HFFc6 (cell line): Measurements from ENCODE around the gene GNG7. TPM values are rescaled to one million over a fixed set of nuclear protein-coding genes. Genes with fewer than 3 reads are reported as not detected.

Experiments used
- DNase-seq: peaks from one replicate; pipeline ENCODE4 v3.0.0-alpha.2; 2018
- H3K27ac Mint-ChIP-seq: 2 replicates; pipeline ENCODE4 v1.8.0; 2020; ENCODE audit warnings: mild to moderate bottlenecking, mixed read lengths
- H3K27me3 Mint-ChIP-seq: 2 replicates; pipeline ENCODE4 v1.8.0; 2021; ENCODE audit warnings: mild to moderate bottlenecking, moderate library complexity, mixed read lengths; ENCODE audit not compliant: insufficient read depth
- H3K36me3 Mint-ChIP-seq: 2 replicates; pipeline ENCODE4 v1.8.0; 2021; ENCODE audit warnings: low read depth, mixed read lengths
- H3K4me1 Mint-ChIP-seq: 2 replicates; pipeline ENCODE4 v1.8.0; 2020; ENCODE audit warnings: low read depth, mixed read lengths
- H3K4me3 Mint-ChIP-seq: 2 replicates; pipeline ENCODE4 v1.8.0; 2020; ENCODE audit warnings: mild to moderate bottlenecking, moderate library complexity, mixed read lengths
- H3K9me3 Mint-ChIP-seq: 2 replicates; pipeline ENCODE4 v1.8.0; 2020; ENCODE audit warnings: mild to moderate bottlenecking, mixed read lengths
- total RNA-seq, 6 experiments: library from RNA; stranded (reverse); fragmentation: NEBNext Ultra II Directional; extraction: Animal tissue kit (Norgen Biotek cat#: 25700); gene quantifications; 2 replicates in 1 of 6; 3 replicates in 5 of 6; pipeline ENCODE4 v1.2.3, GENCODE V29; 2021
- TF ChIP-seq, protein P1 (sequence below): fragments of 200-600 bp; sonication (generic); IDR thresholded peaks from 2 replicates; pipeline ENCODE4 v1.5.0; 2021; ENCODE audit warnings: antibody characterized with exemption, mild to moderate bottlenecking

GNG7 gene
- total RNA-seq, 6 experiments from 2014 or later = 0.09 to 0.29 (median 0.11) TPM; not detected in 1

- Mint-ChIP-seq H3K4me1 (peaks cover 47% of the 10 kb centered on the region), H3K36me3 (no peaks in the 10 kb centered on the region), H3K4me3 (no peak overlapping the region), H3K9me3 (no peaks in the 10 kb centered on the region), H3K27ac (peak overlapping the region; percentile 86), H3K27me3 (no peaks in the 10 kb centered on the region; the same call in none of the 2 replicates)
- TF ChIP-seq, protein P1, sequence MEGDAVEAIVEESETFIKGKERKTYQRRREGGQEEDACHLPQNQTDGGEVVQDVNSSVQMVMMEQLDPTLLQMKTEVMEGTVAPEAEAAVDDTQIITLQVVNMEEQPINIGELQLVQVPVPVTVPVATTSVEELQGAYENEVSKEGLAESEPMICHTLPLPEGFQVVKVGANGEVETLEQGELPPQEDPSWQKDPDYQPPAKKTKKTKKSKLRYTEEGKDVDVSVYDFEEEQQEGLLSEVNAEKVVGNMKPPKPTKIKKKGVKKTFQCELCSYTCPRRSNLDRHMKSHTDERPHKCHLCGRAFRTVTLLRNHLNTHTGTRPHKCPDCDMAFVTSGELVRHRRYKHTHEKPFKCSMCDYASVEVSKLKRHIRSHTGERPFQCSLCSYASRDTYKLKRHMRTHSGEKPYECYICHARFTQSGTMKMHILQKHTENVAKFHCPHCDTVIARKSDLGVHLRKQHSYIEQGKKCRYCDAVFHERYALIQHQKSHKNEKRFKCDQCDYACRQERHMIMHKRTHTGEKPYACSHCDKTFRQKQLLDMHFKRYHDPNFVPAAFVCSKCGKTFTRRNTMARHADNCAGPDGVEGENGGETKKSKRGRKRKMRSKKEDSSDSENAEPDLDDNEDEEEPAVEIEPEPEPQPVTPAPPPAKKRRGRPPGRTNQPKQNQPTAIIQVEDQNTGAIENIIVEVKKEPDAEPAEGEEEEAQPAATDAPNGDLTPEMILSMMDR = no peak
- no peak for DNase-seq
These were observed 173.8 kb downstream of the GNG7 start for GRCh38 chr19:2528675-2529101.

DNA sequence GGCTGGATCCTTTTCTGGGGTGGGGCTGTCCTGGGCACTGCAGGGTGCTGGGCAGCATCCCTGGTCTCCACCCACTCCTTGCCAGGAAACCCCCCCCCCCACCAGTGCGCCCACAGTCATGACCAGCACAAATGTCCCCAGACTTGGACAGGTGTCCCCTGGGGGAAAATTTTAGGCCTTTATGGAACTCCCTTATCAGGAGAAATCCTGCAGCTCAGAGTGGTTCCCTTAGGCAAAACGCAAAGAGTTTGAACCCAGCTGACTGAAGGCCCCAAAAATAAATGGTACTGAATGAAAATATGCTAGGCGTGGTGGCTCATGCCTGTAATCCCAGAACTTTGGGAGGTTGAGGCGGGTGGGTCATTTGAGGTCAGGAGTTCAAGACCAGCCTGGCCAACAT is 174.8 kb downstream of the GNG7 start:
- TF ChIP-seq, protein P1 = no peak
- no peak overlapping the region for H3K4me3 Mint-ChIP-seq
- peak overlapping the region; percentile 18; the same call in 1 of the 2 replicates for H3K27ac Mint-ChIP-seq
- H3K9me3 Mint-ChIP-seq = no peaks in the 10 kb centered on the region
- H3K4me1 Mint-ChIP-seq = peaks cover 42% of the 10 kb centered on the region
- no peak for DNase-seq
- H3K36me3 Mint-ChIP-seq = no peaks in the 10 kb centered on the region
- H3K27me3 Mint-ChIP-seq = no peaks in the 10 kb centered on the region; the same call in none of the 2 replicates

GRCh38 chr19:2527171-2527570 is 175.3 kb downstream of the GNG7 start:
- TF ChIP-seq, protein P1 = no peak
- no peaks in the 10 kb centered on the region for H3K9me3 Mint-ChIP-seq
- peaks cover 37% of the 10 kb centered on the region for H3K4me1 Mint-ChIP-seq
- no peak overlapping the region; the same call in 1 of the 2 replicates for H3K27ac Mint-ChIP-seq
- DNase-seq = no peak
- no peaks in the 10 kb centered on the region; the same call in none of the 2 replicates for H3K27me3 Mint-ChIP-seq
- H3K36me3 Mint-ChIP-seq = no peaks in the 10 kb centered on the region
- no peak overlapping the region for H3K4me3 Mint-ChIP-seq

DNA sequence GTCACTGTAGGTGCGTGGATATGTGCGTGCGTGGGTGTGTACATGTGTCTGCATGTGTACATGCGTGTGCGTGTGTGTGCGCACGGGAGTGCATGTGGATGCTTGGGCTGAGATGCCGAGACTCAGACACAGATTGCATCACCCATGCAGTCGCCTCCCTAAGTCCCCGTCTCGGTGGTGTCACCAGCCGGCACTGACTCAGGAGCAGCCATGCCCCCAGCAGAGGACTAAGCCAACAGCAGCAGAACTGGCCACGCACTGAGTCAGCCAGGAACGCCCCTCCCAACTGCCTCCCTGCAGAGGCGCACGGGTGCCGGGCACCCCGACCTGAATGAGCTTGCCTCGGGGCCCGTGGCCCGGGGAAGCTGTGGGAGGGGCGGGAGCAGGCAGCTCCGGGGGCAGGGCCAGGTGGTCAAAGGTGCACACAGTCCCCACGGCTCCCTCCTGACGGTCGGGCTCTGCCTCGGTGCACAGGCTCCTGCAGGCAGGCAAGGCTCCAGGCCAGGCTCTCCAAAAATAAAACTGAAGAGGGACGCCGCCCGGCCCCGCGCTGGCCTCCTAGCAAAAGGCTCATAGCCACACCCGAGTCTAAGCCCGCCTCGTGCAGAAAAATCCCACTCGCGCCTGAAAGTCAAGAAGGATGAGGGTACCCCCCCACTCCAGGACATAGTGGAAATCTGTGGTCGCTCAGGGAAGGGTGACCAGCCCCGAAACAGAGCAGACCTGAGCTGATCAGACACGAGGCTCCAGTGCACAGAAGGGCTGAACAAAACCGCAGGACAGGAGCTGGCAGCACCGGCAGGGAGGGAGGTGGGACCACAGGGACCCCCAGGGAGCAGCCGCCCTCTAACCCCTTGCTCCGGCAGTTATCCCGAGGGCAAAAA is 177.4 kb downstream of the GNG7 start:
- H3K27ac Mint-ChIP-seq = peak overlapping the region; percentile 97
- H3K4me1 Mint-ChIP-seq = peaks cover 32% of the 10 kb centered on the region
- no peaks in the 10 kb centered on the region; the same call in 1 of the 2 replicates for H3K27me3 Mint-ChIP-seq
- DNase-seq = peak; percentile 85
- no peaks in the 10 kb centered on the region for H3K36me3 Mint-ChIP-seq
- H3K4me3 Mint-ChIP-seq = peak overlapping the region; percentile 74
- H3K9me3 Mint-ChIP-seq = no peaks in the 10 kb centered on the region
- TF ChIP-seq, protein P1 = no peak

GRCh38 chr19:2524361-2524839 is 178.1 kb downstream of the GNG7 start:
- Mint-ChIP-seq H3K27ac (peak overlapping the region; percentile 97), H3K4me3 (peak overlapping the region; percentile 81), H3K4me1 (peaks cover 25% of the 10 kb centered on the region), H3K27me3 (no peaks in the 10 kb centered on the region; the same call in 1 of the 2 replicates), H3K36me3 (no peaks in the 10 kb centered on the region), H3K9me3 (no peaks in the 10 kb centered on the region)
- TF ChIP-seq, protein P1 = no peak
- DNase-seq = no peak
